ENCODE measurements around the gene CLEC6A.

- TF ChIP-seq CTCF (IDR thresholded peaks at IDR 0.05) (no peak), EP300 (IDR thresholded peaks at IDR 0.05) (no peak), POLR2A (IDR thresholded peaks at IDR 0.05) (no peak), POLR2AphosphoS5 (IDR thresholded peaks at IDR 0.05) (no peak)
Measured at GRCh38 chr12:8453796-8454195, 2.0 kb upstream of the CLEC6A start.

Measured in upper lobe of left lung (tissue), 4 donors.